Measurements from ENCODE around the gene PLEKHF1. TPM values are rescaled to one million over a fixed set of nuclear protein-coding genes. Genes with fewer than 3 reads are reported as not detected.
"Not testable (repeated sequence)": the region's sequence is repeated elsewhere in the genome, so short reads cannot be mapped to it uniquely, and the experiment has no call there.

The PLEKHF1 gene
- total RNA-seq, 1 donor from 2014 or later = 39.9 TPM

DNA sequence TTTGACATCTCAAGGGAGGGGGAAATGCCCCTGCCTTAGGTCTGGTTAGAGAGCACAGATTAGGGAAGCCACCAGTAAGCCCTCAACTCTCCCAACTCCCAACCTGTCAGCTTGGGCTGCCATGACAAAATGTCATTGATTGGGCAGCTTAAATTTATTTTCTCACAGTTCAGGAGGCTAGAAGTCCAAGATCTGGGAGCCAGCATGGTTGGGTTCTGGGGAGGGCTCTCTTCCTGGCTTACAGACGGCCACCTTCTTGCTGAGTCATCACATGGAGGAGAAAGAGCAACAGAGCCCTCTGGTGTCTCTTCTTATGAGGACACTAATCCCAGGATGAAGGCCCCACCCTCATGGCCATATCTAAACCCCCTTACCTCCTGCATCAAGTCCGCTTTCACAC, 25.6 kb downstream of the PLEKHF1 start:
- intact Hi-C loops (cut with DNase I) = loop anchor here (5.0 kb wide), 1 partner anchor 79 kb away; no protein-coding TSS in a partner anchor
- ATAC-seq (ENCODE audit: poor library complexity) (peak; percentile 36), DNase-seq (no peak)

DNA sequence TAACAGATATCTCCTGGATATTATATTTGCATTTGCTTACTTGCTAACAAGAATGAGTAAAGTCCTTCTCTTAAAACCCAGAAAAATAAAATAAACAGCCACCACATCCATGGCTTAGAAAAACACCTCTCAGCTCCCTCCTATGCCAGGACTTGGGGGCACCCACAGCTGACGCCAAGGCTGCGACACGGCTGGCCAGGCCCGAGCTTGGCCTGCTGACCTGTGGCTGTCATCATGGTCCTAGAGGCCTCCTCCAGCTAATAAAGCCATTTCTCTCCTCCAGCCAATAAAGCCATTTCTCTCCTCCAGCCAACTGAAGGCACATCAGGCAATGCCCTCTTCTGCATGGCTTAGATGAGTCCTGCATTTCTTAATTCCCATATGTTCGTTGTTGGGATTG, 28.9 kb downstream of the PLEKHF1 start:
- no peak for DNase-seq
- intact Hi-C loops (cut with DNase I) = loop anchor here (2.0 to 5.0 kb wide), 2 partner anchors 23 to 82 kb away; no protein-coding TSS in a partner anchor
- ATAC-seq (ENCODE audit: poor library complexity) = no peak

DNA sequence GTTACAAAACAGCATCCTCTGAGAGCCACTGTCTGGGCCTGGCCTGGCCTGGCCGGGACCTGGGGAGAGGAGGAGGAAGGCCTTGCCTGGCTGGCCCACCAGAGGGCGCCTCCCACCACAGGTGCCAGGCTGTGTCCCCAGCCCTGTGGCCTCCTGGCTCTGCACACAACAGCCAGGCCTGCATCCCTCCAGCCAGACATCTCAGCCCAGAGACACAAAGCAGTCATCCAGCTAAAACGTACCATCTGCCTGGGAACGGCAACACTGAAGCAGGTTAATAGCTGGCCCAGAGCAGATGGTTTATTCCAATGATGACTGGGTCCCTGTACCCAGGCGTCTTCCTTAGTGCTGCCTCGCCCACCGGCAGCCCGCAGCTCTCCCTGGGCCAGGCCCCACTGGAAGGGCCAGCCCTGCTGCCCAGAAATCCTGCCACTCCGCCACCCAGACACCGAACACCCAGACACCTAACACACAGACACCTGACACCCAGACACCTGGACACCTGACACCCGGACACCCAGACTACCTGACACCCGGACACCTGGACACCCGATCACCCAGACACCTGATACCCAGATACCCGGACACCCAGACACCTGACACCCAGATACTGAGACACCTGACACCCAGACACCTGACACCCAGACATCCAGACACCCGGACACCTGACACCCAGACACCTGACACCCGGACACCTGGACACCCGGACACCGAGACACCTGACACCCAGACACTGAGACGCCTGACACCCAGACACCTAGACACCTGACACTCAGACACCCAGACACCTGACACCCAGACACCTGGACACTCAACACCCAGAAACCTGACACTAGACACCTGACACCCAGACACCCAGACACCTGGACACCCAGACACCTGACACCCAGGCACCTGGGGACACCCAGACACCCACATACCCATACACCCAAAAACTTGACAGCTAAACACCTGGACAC, 29.7 kb downstream of the PLEKHF1 start:
- DNase-seq (peak; percentile 89), ATAC-seq (ENCODE audit: poor library complexity) (peak; percentile 97)
- intact Hi-C loops (cut with DNase I) = loop anchor here (2.0 to 5.0 kb wide), 2 partner anchors 22 to 83 kb away; no protein-coding TSS in a partner anchor

DNA sequence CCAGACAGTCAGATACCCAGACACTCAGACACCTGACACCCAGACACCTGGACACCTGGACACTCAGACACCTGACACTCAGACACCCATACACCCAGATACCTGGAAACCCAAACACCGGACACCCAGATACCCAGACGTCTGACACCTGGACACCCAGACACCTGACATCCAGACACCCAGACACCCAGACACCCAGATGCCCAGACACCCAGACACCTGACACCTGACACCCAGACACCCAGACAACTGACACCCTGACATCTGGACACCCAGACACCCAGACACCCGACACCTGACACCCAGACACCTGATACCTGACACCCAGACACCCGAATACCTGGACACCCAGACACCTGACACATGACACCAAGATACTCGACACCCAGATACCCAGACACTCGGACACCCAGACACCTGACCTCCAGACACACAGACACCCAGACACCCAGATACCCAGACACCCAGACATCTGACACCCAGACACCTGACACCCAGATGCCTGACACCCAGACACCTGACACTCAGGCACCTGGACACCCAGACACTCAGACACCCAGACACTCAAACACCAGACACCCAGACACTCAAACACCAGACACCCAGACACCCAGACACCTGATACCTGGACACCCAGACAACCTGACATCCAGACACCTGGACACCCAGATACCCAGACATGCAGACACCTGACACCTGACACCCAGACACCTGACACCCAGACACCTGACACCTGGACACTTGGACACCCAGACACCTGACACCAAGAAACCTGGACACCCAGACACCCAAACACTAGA, 30.7 kb downstream of the PLEKHF1 start:
- ATAC-seq (ENCODE audit: poor library complexity) = no peak
- DNase-seq = no peak
- intact Hi-C loops (cut with DNase I) = loop anchor here (2.0 kb wide), 1 partner anchor 21 kb away; no protein-coding TSS in a partner anchor

DNA sequence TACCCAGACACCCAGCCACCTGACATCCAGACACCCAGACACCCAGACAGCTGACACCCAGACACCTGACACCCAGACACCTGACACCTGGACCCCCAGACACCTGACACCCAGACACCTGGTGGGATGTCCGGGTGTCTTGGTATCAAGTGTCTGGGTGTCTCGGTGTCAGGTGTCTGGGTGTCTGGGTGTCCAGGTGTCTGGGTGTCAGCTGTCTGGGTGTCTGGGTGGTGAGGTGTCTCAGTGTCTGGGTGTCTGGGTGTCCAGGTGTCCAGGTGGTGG, 31.2 kb downstream of the PLEKHF1 start:
- DNase-seq (no peak), ATAC-seq (ENCODE audit: poor library complexity) (no peak)
- intact Hi-C loops (cut with DNase I) = no loop called here

DNA sequence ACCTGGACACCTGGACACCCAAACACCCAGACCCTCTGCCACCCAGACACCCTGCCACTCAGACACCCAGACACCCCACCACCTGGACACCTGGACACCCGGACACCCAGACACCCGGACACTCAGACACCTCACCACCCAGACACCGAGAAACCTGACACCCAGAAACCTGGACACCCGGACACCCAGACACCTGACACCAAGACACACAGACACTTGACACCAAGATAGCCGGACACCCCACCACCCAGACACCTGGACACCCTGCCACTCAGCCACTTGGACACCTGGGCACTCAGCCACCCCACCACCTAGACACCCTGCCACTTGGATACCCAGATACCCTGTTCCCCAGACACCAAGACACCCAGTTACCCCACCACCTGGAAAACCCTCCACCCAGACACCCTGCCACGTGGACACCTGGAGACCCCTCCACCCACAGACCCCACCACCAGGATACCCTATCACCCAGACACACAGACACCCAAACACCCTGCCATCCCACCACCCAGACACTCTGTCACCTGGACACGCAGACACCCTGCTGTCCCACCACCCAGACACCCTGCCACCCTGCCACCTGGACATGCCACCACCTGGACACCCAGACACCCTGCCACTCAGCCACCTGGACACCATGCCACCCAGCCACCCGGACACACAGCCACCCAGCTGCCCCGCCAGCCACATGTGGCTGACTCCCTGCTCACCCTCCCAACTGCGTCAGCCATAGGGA, 32.4 kb downstream of the PLEKHF1 start:
- intact Hi-C loops (cut with DNase I) = no loop called here
- DNase-seq (no peak), ATAC-seq (ENCODE audit: poor library complexity) (no peak)

DNA sequence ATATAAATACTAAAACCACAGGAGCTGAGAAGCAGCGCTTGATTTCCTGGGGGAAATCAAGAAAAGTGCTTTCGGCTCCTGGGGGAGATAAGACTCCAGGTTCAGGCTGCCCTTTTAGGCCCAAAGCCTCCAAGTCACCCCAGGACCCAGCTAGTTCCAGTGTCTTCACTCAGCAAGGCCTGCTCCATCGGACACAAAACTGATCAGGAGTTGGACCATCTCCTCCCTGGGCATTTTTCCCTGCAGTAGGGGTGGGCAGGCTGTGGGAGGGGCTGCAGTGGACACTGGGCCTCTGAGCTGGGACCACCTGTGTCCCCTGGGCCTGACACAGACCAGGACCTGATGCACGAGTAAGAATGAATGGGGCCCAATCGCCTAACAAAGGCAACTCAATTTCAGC, 34.6 kb downstream of the PLEKHF1 start:
- intact Hi-C loops (cut with DNase I) = no loop called here
- ATAC-seq (ENCODE audit: poor library complexity) = no peak

DNA sequence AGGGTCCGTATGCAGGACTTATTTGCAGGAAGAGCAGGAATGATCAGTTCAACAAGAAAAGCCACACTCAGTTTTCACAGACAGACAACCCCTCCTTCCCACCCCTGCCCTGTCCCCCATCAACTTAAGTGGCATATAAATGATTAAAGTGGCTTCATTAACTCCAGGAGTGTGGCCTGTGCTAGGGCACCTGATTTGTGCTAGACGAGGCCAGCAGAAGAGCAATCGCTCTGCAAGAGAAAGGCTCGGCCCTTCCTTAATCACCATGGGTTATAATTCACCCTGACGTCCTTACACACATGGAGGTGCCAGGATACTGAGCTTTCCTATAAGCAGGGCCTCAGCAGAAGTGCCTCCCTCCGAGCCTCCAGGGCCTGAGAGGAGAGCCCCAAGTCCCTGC, 35.2 kb downstream of the PLEKHF1 start:
- DNase-seq (no peak), ATAC-seq (ENCODE audit: poor library complexity) (no peak)
- intact Hi-C loops (cut with DNase I) = no loop called here

More for the DNA sequence above, 34.6 kb downstream of the PLEKHF1 start:
- no peak for DNase-seq

DNA sequence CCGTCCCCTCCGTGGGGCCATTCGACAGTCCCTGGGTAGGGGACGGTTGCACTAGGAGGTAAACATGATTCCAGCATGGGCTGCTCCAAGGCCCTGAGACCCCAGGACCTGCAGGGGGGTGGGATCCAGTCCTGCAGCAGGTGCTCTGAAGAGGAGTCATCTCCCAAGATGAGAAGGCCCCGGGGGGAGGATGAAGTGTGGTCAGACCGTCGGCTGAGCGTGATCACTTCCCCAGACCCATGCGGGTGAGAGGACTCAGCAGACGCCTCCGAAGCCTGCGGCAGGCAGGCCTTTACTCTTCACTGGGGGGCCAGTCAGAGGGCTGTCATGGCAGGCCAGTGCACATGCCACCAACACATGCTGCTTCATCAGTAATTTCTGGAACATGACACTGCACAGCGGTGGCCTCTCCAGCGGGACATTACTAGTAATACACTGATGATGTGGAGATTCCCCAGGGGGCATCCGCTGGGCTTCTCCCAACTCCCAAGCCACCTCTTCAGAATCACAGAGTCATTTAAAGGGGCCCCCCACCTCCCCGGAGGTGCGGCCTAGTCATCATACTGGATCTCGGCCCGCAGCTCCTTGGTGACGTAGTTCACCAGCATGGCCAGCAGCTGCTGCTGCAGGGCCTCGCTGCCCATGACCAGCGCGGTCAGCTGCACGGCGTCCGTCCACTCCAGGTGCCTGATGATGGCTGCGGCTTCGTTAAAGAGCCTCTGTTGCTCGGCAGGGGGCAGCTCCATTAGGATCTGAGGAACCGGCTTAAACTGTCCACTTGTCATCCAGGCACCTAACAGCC, 37.1 kb downstream of the PLEKHF1 start:
- intact Hi-C loops (cut with DNase I) = no loop called here
- DNase-seq (no peak), ATAC-seq (ENCODE audit: poor library complexity) (no peak)

DNA sequence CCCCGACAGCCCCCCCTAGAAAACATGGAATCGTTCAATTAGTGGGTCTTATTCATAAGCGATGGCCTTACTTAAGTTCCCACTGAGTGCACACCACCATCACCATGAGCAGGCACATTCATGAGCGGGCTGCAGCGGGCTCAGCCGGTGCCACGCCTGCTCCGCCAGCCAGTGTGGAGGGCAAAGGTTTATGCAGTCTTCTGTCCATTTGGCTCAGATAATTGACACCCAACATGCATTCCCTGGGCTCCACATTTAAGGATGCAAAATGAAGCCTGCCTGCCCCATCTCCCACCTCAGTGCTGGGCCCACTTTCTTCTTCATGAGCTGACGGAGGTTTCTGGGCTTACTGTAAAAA, 37.7 kb downstream of the PLEKHF1 start:
- intact Hi-C loops (cut with DNase I) = no loop called here
- no peak for ATAC-seq (ENCODE audit: poor library complexity)
- no peak for DNase-seq

DNA sequence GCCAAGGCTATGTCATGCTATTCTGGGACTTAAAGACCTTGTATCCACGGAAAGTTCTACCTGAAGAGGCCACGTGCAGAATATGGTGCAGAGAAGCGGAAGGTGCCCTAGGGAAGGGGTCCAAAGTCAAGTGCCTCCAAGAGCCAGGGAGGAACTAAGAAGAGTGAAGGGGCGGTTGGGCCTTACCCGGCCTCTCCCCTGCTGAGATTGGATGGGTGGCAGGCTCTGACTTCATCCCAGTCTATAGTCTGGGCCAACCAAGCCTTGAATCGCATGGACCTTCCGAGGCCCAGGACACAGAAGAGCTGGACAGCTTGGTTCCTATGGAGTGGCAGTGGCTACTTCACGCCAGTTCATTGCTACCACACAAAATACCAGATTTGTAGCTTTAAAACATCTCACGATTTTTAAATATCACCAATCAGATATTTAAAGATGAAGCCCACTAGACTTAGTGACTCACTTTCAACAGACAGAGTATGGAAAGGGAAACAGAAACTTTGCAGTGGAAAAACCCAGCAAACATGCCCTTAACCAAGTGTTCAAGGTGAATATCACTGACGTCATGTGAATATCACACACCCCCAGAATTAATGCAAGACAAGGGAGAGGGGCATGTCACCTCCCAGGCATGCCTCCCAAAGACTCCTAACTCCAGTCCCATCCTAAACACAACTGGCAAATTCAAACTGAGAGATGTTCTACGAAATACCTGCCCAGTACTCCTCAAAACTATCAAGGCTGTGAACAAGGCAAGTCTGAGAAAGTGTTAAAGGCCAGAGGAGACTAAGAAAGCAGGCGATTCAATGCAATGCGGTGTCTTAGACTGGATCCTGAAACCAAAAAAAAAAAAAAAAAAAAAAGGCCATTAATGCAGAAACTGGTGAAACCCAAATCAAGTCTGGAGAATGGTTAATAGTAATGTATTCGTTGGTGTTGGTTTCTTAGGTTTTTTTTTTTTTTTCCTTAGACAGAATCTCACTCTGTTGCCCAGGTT, 39.6 kb downstream of the PLEKHF1 start:
- ATAC-seq (ENCODE audit: poor library complexity) (no peak), DNase-seq (no peak)
- intact Hi-C loops (cut with DNase I) = no loop called here

DNA sequence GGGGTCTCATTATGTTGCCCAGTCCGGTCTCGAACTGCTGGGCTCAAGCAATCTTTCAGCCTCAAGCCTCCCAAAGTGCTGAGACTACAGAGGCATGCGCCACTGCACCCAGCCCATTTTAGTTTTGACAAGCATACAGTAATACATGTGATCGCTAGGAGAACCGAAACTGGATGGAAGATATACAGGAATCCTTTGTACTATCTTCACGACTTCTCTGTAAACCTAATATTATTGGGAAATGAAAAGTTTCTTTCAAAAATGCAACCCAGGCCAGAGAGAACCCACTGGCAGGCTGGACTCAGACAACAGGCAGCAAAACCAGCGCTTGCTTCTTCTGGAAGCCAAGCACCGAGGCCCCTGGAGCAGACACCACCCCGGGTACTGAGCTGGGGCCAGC, 40.4 kb downstream of the PLEKHF1 start:
- no peak for DNase-seq
- intact Hi-C loops (cut with DNase I) = no loop called here
- no peak for ATAC-seq (ENCODE audit: poor library complexity)

DNA sequence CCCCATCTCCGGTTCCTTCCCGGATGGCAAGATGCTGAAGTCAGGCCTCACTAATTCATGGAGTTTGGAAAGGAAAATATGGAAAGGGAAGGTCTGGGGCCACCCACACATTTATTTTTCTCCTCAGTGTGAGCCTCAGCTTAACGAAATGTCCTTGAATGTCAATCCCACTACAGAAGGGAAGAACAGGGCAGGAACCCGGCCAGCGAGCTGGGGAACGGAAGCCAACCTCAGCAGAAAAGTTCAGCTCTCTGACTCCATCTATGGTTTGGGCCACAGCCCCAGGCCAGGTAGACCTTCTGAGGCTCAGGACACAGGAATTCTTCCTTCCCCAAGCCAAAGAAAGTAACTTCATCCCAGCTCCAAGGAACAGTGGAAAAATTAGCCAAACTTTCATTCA, 41.4 kb downstream of the PLEKHF1 start:
- intact Hi-C loops (cut with DNase I) = no loop called here
- ATAC-seq (ENCODE audit: poor library complexity) = peak; percentile 21
- no peak for DNase-seq

DNA sequence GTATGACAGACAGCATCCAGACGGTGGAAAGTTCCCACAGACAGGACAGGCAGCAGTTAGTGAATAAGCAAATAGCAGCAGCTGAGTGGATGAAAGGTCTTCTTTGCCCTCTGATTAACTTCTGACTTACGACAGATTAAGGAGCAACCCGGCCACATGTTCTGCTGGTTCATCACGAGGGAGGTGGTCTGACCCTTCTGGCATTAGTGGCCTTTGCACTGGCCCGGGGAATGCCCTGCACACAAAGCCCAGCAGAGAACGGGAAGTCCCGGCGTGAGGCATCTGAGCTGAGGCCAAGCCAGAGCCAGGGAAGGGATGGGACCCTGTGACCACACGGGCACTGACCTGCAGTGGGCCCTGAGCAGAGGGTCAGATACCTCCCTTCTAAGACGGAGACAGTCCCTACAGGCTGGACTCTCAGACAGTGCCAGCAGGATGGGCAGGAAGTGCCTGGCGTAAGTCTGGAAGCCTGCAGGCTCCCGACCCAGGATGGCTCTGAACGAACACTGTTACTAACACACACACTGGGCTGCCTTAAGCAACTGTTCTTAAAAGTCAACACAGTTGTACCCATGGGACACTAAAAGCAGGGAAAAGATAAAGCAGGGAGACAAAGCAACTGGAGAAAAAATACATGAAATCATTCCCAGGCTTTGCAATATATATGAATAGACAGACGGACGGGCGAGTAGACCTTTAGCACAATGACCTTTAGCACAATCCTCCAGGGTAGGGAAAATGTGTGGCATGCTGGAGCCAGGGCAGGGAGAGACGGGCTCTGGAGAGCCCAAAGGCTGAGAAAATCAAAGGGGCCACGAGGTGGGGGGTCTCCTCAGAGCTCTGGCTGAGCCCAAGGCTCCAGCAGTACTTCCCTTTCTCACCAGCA, 43.5 kb downstream of the PLEKHF1 start:
- intact Hi-C loops (cut with DNase I) = no loop called here
- DNase-seq = peak; percentile 69
- peak; percentile 77 for ATAC-seq (ENCODE audit: poor library complexity)

DNA sequence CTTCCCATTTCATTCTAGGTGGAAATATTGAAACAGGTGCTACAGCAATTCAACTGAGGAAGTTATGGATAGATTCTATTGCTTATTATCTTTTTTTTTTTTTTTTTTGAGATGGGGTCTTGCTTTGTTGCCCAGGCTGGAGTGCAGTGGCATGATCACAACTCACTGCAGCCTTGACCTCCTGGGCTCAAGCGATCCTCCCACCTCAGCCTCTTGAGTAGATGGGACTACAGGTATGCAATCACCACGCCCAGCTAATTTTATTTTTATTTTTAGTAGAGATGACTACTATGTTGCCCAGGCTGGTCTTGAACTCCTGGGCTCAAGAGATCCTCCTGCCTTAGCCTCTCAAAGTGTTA, 44.2 kb downstream of the PLEKHF1 start:
- ATAC-seq (ENCODE audit: poor library complexity); DNase-seq; intact Hi-C loops (cut with DNase I): not testable (repeated sequence)

DNA sequence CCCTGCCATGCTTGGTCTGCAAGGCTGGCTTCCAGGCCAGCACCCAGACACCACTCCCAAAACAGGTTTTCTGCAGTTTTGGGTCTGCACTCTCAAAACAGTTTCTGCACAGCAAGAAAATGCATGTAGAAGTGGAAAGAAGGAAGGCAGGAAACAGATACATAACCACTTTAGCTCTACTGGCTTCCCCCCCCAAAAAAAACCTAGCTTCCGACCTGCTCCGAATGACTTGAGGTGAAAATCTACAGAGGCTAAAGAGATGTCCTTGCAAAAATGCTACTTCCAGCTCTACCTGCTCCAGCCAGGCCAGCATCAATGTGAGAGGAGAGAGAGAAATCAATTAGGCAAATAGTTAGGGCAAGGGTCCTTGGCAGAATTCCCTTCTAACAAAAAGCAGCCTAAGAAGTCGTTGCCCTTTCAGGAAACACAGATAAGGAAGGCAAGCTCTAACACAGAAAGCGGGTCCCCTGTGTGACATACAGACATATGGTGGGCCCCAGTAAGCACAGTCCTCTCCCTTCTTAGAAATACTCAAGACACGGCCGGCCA, 46.4 kb downstream of the PLEKHF1 start:
- intact Hi-C loops (cut with DNase I) = no loop called here

More for the DNA sequence above, 46.4 kb downstream of the PLEKHF1 start:
- no peak for ATAC-seq (ENCODE audit: poor library complexity)
- DNase-seq = no peak
